GM23338 (cell line): ENCODE measurements around the gene ERI3. TPM values are rescaled to one million over a fixed set of nuclear protein-coding genes. Genes with fewer than 3 reads are reported as not detected.

Experiments
- ATAC-seq: fragments of 200-7000 bp; cut with Tn5 transposase; 3 replicates; pipeline ENCODE4 v1.9.1; 2020
- DNase-seq: peaks from one replicate; pipeline ENCODE4 v3.0.0-alpha.2; 2015; ENCODE audit warnings: low spot score
- H2AFZ ChIP-seq: fragments of 200-600 bp; sonication (generic); 2 replicates; pipeline ENCODE4 v1.8.0; 2016; ENCODE audit warnings: antibody characterized with exemption, mild to moderate bottlenecking, moderate library complexity
- H3F3A ChIP-seq: fragments of 200-600 bp; sonication (generic); replicated peaks from 2 replicates; pipeline ENCODE4 v1.8.0; 2017; ENCODE audit warnings: antibody characterized with exemption, mixed run types, low read depth
- H3K27ac ChIP-seq: fragments of 200-600 bp; sonication (generic); 2 replicates; pipeline ENCODE4 v1.6.1; 2016; ENCODE audit warnings: low read depth
- H3K27me3 ChIP-seq: fragments of 200-600 bp; sonication (generic); 2 replicates; pipeline ENCODE4 v1.8.0; 2016; ENCODE audit warnings: mild to moderate bottlenecking, mixed run types, moderate library complexity; ENCODE audit not compliant: insufficient read depth
- H3K36me3 ChIP-seq: fragments of 200-600 bp; sonication (generic); 2 replicates; pipeline ENCODE4 v1.8.0; 2016; ENCODE audit warnings: mild to moderate bottlenecking; ENCODE audit not compliant: insufficient read depth
- H3K4me1 ChIP-seq: fragments of 200-600 bp; sonication (generic); 2 replicates; pipeline ENCODE4 v1.8.0; 2016; ENCODE audit warnings: mild to moderate bottlenecking, moderate library complexity; ENCODE audit not compliant: insufficient read depth
- H3K4me2 ChIP-seq: fragments of 200-600 bp; sonication (generic); 2 replicates; pipeline ENCODE4 v1.7.1; 2017; ENCODE audit warnings: mixed run types
- H3K4me3 ChIP-seq: fragments of 200-600 bp; sonication (generic); 2 replicates; pipeline ENCODE4 v1.6.1; 2016; ENCODE audit warnings: mixed run types
- H3K79me2 ChIP-seq: fragments of 200-600 bp; sonication (generic); replicated peaks from 2 replicates; pipeline ENCODE4 v1.8.0; 2017; ENCODE audit warnings: mild to moderate bottlenecking; ENCODE audit not compliant: insufficient read depth
- H3K9me2 ChIP-seq: fragments of 200-600 bp; sonication (generic); 2 replicates; pipeline ENCODE4 v1.8.0; 2017; ENCODE audit not compliant: insufficient read depth
- H4K20me1 ChIP-seq: fragments of 200-600 bp; sonication (generic); replicated peaks from 2 replicates; pipeline ENCODE4 v1.8.0; 2017; ENCODE audit warnings: mild to moderate bottlenecking; ENCODE audit not compliant: insufficient read depth
- H3K27ac Mint-ChIP-seq: 2 replicates; pipeline ENCODE4 v1.8.0; 2020; ENCODE audit warnings: inconsistent platforms, mild to moderate bottlenecking, moderate library complexity, mixed read lengths
- H3K27me3 Mint-ChIP-seq: 3 replicates; pipeline ENCODE4 v1.8.0; 2022; ENCODE audit warnings: low read depth, mild to moderate bottlenecking, moderate library complexity, mixed read lengths, inconsistent platforms; ENCODE audit not compliant: insufficient read depth, poor library complexity
- H3K36me3 Mint-ChIP-seq: 3 replicates; pipeline ENCODE4 v1.8.0; 2021; ENCODE audit warnings: low read depth, mild to moderate bottlenecking, inconsistent platforms, moderate library complexity, mixed read lengths
- H3K4me1 Mint-ChIP-seq: 3 replicates; pipeline ENCODE4 v1.8.0; 2020; ENCODE audit warnings: mild to moderate bottlenecking, inconsistent platforms, mixed read lengths
- H3K4me3 Mint-ChIP-seq: 3 replicates; pipeline ENCODE4 v1.8.0; 2021; ENCODE audit warnings: moderate library complexity, mild to moderate bottlenecking, inconsistent platforms, mixed read lengths
- H3K9me3 Mint-ChIP-seq: 3 replicates; pipeline ENCODE4 v1.8.0; 2020; ENCODE audit warnings: moderate library complexity, mild to moderate bottlenecking, inconsistent platforms, mixed read lengths
- CREB1 ChIP-seq: fragments of 250-450 bp; sonication (Bioruptor Pico); IDR thresholded peaks from 2 replicates; pipeline ENCODE4 v1.5.0; 2020; ENCODE audit warnings: low read depth, mild to moderate bottlenecking, moderate library complexity
- EZH2 ChIP-seq: fragments of 200-600 bp; sonication (generic); IDR thresholded peaks from one replicate; pipeline ENCODE4 v1.8.0; 2017; ENCODE audit warnings: antibody characterized with exemption, mild to moderate bottlenecking, low read depth; ENCODE audit not compliant: unreplicated experiment
- EZH2phosphoT487 ChIP-seq: fragments of 200-600 bp; sonication (generic); IDR thresholded peaks from one replicate; pipeline ENCODE4 v1.8.1; 2018; ENCODE audit warnings: antibody characterized with exemption; ENCODE audit not compliant: unreplicated experiment
- JUNB ChIP-seq: IDR thresholded peaks from one replicate; pipeline ENCODE4 v1.6.1; 2016; ENCODE audit warnings: antibody characterized with exemption; ENCODE audit not compliant: unreplicated experiment
- NANOG ChIP-seq: IDR thresholded peaks from 2 replicates; pipeline ENCODE4 v1.6.1; 2016; ENCODE audit warnings: antibody characterized with exemption, borderline replicate concordance
- POLR2AphosphoS5 ChIP-seq: IDR thresholded peaks from 2 replicates; pipeline ENCODE4 v1.6.1; 2016; ENCODE audit warnings: antibody characterized with exemption, low read depth
- STAT1 ChIP-seq: IDR thresholded peaks from one replicate; pipeline ENCODE4 v1.6.1; 2016; ENCODE audit warnings: antibody characterized with exemption; ENCODE audit not compliant: unreplicated experiment
- ZNF114 ChIP-seq: fragments of 250-450 bp; sonication (Bioruptor Pico); IDR thresholded peaks from 2 replicates; pipeline ENCODE4 v1.5.0; 2020; ENCODE audit warnings: mild to moderate bottlenecking, moderate library complexity
- ZNF331 ChIP-seq: fragments of 250-450 bp; sonication (Bioruptor Pico); IDR thresholded peaks from 2 replicates; pipeline ENCODE4 v1.5.0; 2020; ENCODE audit warnings: low read depth, mild to moderate bottlenecking, moderate library complexity
- polyA plus RNA-seq: library from polyadenylated mRNA; unstranded; fragments of >200 nt; fragmentation: Nextera tagmentation; extraction: Ambion mirVana; gene quantifications from 2 replicates; pipeline ENCODE4 v1.2.1, GENCODE V29; 2016
- total RNA-seq: library from RNA; depleted of rRNA; stranded (reverse); fragments of >200 nt; shearing (Covaris generic); gene quantifications from 2 replicates; pipeline ENCODE4 v1.2.3, GENCODE V29; 2014
- TF ChIP-seq, protein P1 (sequence below): IDR thresholded peaks from 2 replicates; pipeline ENCODE4 v1.6.1; 2016; ENCODE audit warnings: antibody characterized with exemption
- TF ChIP-seq, protein P2 (sequence below): fragments of 250-450 bp; sonication (Bioruptor Pico); IDR thresholded peaks from 2 replicates; pipeline ENCODE4 v1.5.0; 2020; ENCODE audit warnings: mild to moderate bottlenecking, moderate library complexity
- TF ChIP-seq, protein P3 (sequence below), 2 experiments: fragments of 200-600 bp in 1 of 2; sonication (generic) in 1 of 2; conservative IDR thresholded peaks; 2 replicates each; pipeline versions ENCODE4 v1.5.1 to v1.6.1; 2016 to 2017; ENCODE audit warnings: antibody characterized with exemption in 2 of 2, low read depth in 2 of 2, mild to moderate bottlenecking in 2 of 2, moderate library complexity in 1 of 2
- TF ChIP-seq, protein P4 (sequence below): IDR thresholded peaks from one replicate; pipeline ENCODE4 v1.6.1; 2018; ENCODE audit warnings: antibody characterized with exemption; ENCODE audit not compliant: unreplicated experiment

The ERI3 gene
- total and polyA plus RNA-seq, 2 experiments from 2014 or later, result 63.0 to 70.1 TPM

DNA sequence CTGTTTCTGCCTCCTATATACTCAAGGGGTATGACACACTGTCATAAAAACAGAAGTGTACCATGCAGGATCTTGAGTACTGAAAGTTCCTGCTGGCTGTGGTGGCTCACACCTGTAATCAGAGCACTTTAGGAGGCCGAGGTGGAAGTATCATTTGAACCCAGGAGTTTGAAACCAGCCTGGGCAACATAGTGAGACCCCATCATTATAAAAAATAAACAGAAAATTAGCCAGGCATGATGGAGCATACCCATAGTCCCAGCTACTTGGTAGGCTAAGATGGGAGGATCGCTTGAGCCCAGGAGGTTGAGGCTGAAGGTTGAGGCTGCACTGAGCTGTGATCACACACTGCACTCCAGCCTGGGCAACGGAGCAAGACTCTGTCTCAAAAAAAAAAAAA lies 20.1 kb downstream of the ERI3 start:
- H3K36me3 Mint-ChIP-seq, result peaks cover 46% of the 10 kb centered on the region

More for the DNA sequence above, 20.1 kb downstream of the ERI3 start:
- Mint-ChIP-seq H3K27ac (no peak overlapping the region), H3K4me3 (no peak overlapping the region), H3K9me3 (peaks cover 4% of the 10 kb centered on the region; the same call in 2 of the 3 replicates), H3K27me3 (peaks cover 4% of the 10 kb centered on the region), H3K4me1 (peaks cover 25% of the 10 kb centered on the region)
- Histone ChIP-seq H3K9me2 (no peaks in the 10 kb centered on the region), H3K79me2 (peaks cover 39% of the 10 kb centered on the region), H3K4me1 (peaks cover 12% of the 10 kb centered on the region), H2AFZ (no peak overlapping the region), H3F3A (no peaks in the 10 kb centered on the region), H3K4me2 (no peak overlapping the region), H3K27me3 (no peaks in the 10 kb centered on the region), H3K27ac (no peak overlapping the region), H4K20me1 (peaks cover 26% of the 10 kb centered on the region), H3K36me3 (peaks cover 14% of the 10 kb centered on the region; the same call in 1 of the 2 replicates), H3K4me3 (no peak overlapping the region)
- TF ChIP-seq, protein P1, sequence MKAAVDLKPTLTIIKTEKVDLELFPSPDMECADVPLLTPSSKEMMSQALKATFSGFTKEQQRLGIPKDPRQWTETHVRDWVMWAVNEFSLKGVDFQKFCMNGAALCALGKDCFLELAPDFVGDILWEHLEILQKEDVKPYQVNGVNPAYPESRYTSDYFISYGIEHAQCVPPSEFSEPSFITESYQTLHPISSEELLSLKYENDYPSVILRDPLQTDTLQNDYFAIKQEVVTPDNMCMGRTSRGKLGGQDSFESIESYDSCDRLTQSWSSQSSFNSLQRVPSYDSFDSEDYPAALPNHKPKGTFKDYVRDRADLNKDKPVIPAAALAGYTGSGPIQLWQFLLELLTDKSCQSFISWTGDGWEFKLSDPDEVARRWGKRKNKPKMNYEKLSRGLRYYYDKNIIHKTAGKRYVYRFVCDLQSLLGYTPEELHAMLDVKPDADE, result no peak
- TF ChIP-seq NANOG, result no peak
- no peak for TF ChIP-seq ZNF114 (CRISPR knock-in tag)
- no peak for TF ChIP-seq POLR2AphosphoS5
- TF ChIP-seq, protein P2, sequence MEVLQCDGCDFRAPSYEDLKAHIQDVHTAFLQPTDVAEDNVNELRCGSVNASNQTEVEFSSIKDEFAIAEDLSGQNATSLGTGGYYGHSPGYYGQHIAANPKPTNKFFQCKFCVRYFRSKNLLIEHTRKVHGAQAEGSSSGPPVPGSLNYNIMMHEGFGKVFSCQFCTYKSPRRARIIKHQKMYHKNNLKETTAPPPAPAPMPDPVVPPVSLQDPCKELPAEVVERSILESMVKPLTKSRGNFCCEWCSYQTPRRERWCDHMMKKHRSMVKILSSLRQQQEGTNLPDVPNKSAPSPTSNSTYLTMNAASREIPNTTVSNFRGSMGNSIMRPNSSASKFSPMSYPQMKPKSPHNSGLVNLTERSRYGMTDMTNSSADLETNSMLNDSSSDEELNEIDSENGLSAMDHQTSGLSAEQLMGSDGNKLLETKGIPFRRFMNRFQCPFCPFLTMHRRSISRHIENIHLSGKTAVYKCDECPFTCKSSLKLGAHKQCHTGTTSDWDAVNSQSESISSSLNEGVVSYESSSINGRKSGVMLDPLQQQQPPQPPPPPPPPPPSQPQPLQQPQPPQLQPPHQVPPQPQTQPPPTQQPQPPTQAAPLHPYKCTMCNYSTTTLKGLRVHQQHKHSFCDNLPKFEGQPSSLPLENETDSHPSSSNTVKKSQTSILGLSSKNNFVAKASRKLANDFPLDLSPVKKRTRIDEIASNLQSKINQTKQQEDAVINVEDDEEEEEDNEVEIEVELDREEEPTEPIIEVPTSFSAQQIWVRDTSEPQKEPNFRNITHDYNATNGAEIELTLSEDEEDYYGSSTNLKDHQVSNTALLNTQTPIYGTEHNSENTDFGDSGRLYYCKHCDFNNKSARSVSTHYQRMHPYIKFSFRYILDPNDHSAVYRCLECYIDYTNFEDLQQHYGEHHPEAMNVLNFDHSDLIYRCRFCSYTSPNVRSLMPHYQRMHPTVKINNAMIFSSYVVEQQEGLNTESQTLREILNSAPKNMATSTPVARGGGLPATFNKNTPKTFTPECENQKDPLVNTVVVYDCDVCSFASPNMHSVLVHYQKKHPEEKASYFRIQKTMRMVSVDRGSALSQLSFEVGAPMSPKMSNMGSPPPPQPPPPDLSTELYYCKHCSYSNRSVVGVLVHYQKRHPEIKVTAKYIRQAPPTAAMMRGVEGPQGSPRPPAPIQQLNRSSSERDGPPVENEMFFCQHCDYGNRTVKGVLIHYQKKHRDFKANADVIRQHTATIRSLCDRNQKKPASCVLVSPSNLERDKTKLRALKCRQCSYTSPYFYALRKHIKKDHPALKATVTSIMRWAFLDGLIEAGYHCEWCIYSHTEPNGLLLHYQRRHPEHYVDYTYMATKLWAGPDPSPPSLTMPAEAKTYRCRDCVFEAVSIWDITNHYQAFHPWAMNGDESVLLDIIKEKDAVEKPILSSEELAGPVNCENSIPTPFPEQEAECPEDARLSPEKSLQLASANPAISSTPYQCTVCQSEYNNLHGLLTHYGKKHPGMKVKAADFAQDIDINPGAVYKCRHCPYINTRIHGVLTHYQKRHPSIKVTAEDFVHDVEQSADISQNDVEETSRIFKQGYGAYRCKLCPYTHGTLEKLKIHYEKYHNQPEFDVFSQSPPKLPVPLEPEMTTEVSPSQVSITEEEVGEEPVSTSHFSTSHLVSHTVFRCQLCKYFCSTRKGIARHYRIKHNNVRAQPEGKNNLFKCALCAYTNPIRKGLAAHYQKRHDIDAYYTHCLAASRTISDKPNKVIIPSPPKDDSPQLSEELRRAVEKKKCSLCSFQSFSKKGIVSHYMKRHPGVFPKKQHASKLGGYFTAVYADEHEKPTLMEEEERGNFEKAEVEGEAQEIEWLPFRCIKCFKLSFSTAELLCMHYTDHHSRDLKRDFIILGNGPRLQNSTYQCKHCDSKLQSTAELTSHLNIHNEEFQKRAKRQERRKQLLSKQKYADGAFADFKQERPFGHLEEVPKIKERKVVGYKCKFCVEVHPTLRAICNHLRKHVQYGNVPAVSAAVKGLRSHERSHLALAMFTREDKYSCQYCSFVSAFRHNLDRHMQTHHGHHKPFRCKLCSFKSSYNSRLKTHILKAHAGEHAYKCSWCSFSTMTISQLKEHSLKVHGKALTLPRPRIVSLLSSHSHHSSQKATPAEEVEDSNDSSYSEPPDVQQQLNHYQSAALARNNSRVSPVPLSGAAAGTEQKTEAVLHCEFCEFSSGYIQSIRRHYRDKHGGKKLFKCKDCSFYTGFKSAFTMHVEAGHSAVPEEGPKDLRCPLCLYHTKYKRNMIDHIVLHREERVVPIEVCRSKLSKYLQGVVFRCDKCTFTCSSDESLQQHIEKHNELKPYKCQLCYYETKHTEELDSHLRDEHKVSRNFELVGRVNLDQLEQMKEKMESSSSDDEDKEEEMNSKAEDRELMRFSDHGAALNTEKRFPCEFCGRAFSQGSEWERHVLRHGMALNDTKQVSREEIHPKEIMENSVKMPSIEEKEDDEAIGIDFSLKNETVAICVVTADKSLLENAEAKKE (CRISPR knock-in tag), result no peak
- TF ChIP-seq, protein P3, sequence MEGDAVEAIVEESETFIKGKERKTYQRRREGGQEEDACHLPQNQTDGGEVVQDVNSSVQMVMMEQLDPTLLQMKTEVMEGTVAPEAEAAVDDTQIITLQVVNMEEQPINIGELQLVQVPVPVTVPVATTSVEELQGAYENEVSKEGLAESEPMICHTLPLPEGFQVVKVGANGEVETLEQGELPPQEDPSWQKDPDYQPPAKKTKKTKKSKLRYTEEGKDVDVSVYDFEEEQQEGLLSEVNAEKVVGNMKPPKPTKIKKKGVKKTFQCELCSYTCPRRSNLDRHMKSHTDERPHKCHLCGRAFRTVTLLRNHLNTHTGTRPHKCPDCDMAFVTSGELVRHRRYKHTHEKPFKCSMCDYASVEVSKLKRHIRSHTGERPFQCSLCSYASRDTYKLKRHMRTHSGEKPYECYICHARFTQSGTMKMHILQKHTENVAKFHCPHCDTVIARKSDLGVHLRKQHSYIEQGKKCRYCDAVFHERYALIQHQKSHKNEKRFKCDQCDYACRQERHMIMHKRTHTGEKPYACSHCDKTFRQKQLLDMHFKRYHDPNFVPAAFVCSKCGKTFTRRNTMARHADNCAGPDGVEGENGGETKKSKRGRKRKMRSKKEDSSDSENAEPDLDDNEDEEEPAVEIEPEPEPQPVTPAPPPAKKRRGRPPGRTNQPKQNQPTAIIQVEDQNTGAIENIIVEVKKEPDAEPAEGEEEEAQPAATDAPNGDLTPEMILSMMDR (conservative IDR thresholded peaks at IDR 0.05; ENCODE audit: low read depth in 2 of 2), result no peak
- no peak for TF ChIP-seq EZH2phosphoT487
- no peak for TF ChIP-seq ZNF331
- TF ChIP-seq, protein P4, sequence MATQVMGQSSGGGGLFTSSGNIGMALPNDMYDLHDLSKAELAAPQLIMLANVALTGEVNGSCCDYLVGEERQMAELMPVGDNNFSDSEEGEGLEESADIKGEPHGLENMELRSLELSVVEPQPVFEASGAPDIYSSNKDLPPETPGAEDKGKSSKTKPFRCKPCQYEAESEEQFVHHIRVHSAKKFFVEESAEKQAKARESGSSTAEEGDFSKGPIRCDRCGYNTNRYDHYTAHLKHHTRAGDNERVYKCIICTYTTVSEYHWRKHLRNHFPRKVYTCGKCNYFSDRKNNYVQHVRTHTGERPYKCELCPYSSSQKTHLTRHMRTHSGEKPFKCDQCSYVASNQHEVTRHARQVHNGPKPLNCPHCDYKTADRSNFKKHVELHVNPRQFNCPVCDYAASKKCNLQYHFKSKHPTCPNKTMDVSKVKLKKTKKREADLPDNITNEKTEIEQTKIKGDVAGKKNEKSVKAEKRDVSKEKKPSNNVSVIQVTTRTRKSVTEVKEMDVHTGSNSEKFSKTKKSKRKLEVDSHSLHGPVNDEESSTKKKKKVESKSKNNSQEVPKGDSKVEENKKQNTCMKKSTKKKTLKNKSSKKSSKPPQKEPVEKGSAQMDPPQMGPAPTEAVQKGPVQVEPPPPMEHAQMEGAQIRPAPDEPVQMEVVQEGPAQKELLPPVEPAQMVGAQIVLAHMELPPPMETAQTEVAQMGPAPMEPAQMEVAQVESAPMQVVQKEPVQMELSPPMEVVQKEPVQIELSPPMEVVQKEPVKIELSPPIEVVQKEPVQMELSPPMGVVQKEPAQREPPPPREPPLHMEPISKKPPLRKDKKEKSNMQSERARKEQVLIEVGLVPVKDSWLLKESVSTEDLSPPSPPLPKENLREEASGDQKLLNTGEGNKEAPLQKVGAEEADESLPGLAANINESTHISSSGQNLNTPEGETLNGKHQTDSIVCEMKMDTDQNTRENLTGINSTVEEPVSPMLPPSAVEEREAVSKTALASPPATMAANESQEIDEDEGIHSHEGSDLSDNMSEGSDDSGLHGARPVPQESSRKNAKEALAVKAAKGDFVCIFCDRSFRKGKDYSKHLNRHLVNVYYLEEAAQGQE, result no peak
- no peak for TF ChIP-seq CREB1 (CRISPR knock-in tag)
- TF ChIP-seq STAT1, result no peak
- no peak for TF ChIP-seq EZH2
- no peak for TF ChIP-seq JUNB
- ATAC-seq (no peak), DNase-seq (no peak)
